ENCODE results near the gene TSSK3. TPM values are rescaled to one million over a fixed set of nuclear protein-coding genes. Genes with fewer than 3 reads are reported as not detected.

Gene TSSK3
- total and polyA plus RNA-seq, 9 of the 15 experiments (the other 6 are each of a cell fraction or from before 2014, with no cell fraction given), result 0.27 to 2.8 (median 1.9) TPM

GRCh38 chr1:32351399-32352238 lies 10.7 kb upstream of the TSSK3 start (continued):
- TF ChIP-seq ZNF609 (CRISPR knock-in tag; IDR thresholded peaks at IDR 0.05; ENCODE audit: borderline replicate concordance), result no peak
- TF ChIP-seq ZNF133 (CRISPR knock-in tag; IDR thresholded peaks at IDR 0.05), result 0 out of 2 replicates have a peak, but pooled peaks have one; percentile 23
- TF ChIP-seq KDM4B (IDR thresholded peaks at IDR 0.05; ENCODE audit: borderline replicate concordance in 2 of 2, low read depth in 1 of 2), result no peak
- TF ChIP-seq FOXP4 (CRISPR knock-in tag; IDR thresholded peaks at IDR 0.05; ENCODE audit: borderline replicate concordance), result peak; percentile 74; the same call in 1 of the 2 replicates
- peak; percentile 35 for TF ChIP-seq ZBTB33 (CRISPR knock-in tag; IDR thresholded peaks at IDR 0.05)
- no peak for TF ChIP-seq ZFP1 (CRISPR knock-in tag; IDR thresholded peaks at IDR 0.05)
- 0 out of 4 replicates have a peak, but pooled peaks of 1 of the 2 experiments have one; percentile 29 for TF ChIP-seq RCOR1 (IDR thresholded peaks at IDR 0.05; ENCODE audit: borderline replicate concordance in 1 of 2, low read depth in 2 of 2, low read length in 2 of 2)
- TF ChIP-seq ZNF146 (CRISPR knock-in tag; IDR thresholded peaks at IDR 0.05; ENCODE audit: unreplicated experiment), result no peak
- no peak for TF ChIP-seq EHMT2 (IDR thresholded peaks at IDR 0.05)
- TF ChIP-seq SAP30 (IDR thresholded peaks at IDR 0.05; ENCODE audit: borderline replicate concordance, insufficient read depth, low read depth, low read length, poor library complexity, severe bottlenecking), result peak; percentile 88
- no peak; the same call in 1 of the 2 replicates for TF ChIP-seq HCFC1 (IDR thresholded peaks at IDR 0.05; ENCODE audit: low read depth, low read length)
- no peak for TF ChIP-seq GTF2B (IDR thresholded peaks at IDR 0.05; ENCODE audit: extremely low read depth, insufficient read length)
- no peak; the same call in 1 of the 2 replicates for TF ChIP-seq GABPB1 (CRISPR knock-in tag; IDR thresholded peaks at IDR 0.05)
- TF ChIP-seq ZC3H4 (CRISPR knock-in tag; IDR thresholded peaks at IDR 0.05; ENCODE audit: borderline replicate concordance), result peak; percentile 76; the same call in 1 of the 2 replicates
- peak; percentile 44; the same call in 1 of the 2 replicates for TF ChIP-seq KLF13 (tag; IDR thresholded peaks at IDR 0.05; ENCODE audit: borderline replicate concordance, low read depth)
- TF ChIP-seq SOX6 (IDR thresholded peaks at IDR 0.05), result peak; percentile 33; the same call in 1 of the 2 replicates
